Activated CD8-positive, alpha-beta memory T cell treated with anti-CD3 and anti-CD28 coated beads for 1 hour (primary cell): ENCODE data around the gene ARMC9.
"Not testable (repeated sequence)": the region's sequence is repeated elsewhere in the genome, so short reads cannot be mapped to it uniquely, and the experiment has no call there.

ENCODE experiments used
- DNase-seq, 2 donors: peaks; one replicate each; pipeline ENCODE4 v3.0.0-alpha.2; 2020; ENCODE audit warnings: low read depth in 1 of 2; ENCODE audit errors: extremely low read depth in 1 of 2

ARMC9 gene

DNA sequence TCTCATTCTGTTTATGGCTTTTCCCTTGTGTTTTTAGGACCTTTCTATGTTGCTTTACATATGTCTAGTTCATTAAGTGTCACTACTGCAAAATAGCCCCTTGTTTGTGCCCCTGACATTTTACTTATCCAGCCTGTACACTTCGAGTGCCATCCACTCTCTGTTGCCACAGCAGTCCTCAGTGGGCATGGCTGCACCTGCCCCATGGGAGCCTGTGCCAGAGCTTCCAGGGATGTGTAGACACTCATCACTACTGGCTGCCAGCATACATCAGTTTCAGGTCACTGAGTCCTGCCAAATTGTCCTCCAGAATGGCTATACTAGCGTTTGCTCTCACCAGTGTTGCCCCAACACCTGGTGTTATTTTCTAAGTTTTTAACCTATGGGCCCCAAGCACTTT is 80.4 kb downstream of the ARMC9 start:
- no peak for DNase-seq

DNA sequence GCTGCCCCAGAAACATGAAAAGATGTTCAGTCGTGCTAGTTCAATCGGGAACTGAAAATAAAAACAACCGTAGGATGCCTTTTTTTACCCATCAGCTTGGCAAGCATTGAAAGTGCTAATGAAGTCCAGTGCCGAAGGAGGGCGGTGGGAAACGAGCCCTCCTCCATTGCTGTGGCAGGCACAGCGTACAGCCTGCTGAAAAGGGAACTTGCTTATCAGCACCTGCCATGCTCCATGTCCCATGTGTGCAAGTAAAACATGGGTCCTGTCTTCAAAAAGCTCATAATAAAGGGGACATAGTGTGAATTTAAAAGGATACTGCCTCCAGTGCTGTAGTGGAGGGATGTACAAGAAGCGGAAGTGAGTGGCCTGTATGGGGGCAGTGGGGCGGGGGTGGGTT is 82.4 kb downstream of the ARMC9 start:
- DNase-seq, result no peak

DNA sequence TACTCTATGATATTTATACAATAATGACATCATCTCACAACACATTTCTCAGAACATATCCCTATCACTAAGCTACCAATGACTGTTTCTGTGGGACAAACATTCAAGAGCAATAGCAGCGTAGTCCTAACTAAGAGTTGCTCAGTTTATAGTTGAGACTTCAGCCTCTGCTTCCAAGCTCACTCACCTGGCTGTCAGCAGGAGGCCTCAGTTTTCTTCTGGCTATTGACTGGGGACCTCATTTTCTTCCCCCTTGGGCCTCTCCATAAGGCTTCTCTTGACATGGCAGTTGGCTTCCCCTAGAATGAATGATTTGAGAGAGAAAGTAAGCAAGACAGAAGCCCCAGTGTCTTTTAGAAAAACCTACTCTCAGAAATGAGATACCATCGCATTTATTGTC is 85.9 kb downstream of the ARMC9 start:
- DNase-seq, result no peak

DNA sequence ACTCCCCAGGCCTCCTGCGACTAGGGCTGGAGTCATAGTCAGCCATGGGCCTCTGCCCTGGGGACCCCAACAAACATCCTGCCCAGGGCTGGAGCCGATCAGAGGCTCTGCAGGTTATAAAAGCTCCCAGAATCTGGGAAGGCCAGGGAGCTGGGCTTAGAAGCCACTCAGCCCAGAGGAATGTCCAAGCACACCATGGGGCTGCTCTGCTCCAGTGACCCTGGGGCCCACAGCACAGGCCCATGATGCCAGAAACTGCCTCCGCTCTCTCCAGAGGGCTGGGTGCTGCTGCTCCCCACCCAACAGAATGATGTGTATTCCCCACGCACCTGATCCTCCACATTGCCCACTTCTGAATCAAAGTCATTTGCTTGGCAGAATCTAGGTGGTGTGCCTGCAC is 88.5 kb downstream of the ARMC9 start:
- no peak for DNase-seq

DNA sequence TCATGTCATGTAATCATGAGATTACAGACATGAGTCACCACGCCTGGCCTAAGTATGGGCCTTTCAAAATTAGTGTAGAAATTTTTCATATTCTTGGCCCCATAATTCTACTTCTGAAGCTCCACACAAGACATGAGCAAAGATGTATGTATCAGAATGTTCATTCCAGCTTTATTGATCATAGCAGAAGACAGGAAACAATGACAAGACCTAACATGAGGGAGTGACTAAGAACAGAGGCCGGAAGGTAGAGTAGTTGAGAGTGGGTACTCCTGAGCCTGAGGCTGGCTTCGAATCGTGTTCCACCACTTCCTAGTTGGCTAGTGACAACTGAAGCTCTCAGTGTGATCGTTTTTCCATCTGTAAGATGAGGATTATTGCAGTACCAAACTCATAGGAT is 89.3 kb downstream of the ARMC9 start:
- no peak for DNase-seq

DNA sequence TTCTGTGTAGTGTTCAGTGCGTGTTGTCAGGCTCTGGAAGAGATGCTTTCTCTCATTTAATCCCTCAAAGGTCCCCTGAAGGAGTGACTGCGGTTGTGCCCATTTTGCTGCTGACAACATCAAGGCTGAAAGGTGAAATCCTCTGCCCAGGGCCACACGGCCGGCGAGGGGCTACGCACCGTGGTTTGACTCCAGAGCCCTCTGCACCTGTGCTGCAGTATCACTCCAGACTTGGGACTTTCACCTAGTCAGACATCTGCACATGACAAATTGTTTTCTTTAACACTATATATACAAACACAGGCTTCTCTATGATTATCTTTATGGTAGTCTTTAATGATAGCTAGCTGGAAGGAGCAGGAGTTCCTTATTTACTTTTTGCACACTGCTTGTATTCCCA is 90.2 kb downstream of the ARMC9 start:
- no peak for DNase-seq

DNA sequence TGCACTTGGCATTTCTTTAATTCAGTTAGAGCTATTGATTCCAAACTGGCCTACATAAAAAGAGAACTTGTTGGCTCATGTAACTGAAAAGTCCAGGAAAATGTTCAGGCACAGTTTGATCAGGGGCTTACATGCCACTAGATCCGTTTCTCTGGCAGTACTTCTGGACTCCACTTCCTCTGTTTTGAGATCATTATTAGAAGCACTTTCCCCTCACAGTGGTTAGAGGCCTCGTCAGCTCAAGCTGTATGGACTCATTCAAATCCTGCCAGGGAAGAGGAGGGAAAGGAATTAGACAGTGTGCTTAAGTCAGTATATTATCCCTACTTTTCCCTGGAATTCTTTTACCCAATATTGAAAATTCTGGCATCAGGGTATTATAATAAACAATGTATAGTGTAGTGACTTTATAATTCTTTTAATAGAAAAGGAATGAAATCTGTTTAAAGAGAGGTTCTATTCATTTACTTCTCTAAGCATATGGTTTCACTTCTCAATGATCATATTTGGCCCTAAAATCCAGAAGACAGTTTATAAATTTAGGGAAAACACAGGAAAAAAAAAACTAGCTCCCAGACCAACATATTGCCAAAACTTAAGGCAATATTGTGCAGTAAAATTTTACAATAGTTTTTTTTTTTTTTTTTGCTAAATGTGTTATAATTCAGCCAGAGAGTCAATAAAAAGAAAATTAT is 92.0 kb downstream of the ARMC9 start:
- DNase-seq, result no peak

DNA sequence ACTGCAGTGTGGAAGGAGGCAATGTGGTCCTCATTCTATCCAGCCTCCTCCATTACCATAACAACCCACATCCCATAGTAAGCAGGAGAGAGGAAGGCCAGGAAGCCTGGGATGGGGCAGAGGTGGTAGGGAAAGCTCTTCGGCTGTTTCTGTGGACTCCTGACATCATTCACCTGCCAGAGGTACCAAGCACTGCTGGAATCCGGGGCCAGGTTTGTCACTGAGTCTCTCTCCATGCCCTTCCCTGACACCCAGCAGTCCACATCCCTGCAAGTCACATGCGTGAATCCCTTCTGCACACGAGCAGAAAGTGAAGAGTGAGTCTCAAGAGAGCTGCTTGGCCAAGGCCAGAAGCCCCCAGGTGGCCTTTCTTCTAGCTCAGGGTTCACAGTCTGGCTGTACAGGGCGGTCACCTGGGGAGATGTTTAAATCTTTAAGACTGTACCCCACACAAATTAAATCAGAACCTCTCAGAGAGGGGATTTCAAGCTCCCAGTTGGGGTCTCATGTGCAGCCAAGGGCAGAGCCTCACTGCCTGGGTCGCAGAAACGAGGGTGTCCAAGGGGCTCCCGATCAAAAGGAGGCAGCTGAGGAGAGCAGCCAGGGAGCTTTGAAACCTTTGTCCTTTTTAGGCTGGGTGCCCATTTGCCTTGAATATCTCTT is 94.2 kb downstream of the ARMC9 start:
- no peak for DNase-seq

DNA sequence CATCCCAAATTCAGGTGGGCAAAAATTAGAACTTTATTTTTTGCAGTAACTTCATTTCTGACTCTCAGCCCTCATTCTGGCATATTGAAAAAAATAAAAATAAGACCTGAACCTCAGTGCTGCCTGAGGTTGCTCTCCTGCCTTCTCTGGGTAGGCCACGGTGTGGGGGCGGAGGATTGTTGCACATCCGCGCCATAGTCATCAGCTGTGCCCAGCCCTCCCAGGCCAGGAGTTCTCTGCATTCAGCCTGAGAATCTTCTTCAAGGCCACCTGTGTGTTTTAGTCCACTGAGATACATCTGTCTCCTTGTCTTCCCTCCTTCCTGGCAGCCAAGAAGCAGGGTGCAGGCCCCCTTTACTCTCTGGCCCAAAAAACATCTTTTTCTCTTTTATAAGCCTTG is 94.7 kb downstream of the ARMC9 start:
- DNase-seq, result no peak

DNA sequence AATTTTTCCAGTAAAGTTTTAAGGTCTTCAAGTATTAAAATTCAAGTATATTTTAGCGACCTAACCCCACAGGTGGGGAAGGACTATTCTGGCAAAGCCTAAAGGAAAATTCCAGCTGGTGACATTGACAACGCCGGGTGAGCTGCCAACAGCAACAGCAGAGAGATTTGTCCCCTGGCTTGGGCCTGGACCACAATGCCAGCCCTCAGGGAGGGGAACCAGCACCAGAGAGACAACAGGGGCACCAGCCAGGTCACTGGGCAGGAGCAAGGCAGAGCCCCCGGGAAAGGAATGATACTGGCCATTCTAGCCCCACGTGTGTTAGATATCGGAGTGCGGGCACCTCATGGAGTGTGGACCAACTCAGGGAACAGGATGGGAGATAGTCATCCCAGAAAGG is 95.7 kb downstream of the ARMC9 start:
- no peak for DNase-seq

DNA sequence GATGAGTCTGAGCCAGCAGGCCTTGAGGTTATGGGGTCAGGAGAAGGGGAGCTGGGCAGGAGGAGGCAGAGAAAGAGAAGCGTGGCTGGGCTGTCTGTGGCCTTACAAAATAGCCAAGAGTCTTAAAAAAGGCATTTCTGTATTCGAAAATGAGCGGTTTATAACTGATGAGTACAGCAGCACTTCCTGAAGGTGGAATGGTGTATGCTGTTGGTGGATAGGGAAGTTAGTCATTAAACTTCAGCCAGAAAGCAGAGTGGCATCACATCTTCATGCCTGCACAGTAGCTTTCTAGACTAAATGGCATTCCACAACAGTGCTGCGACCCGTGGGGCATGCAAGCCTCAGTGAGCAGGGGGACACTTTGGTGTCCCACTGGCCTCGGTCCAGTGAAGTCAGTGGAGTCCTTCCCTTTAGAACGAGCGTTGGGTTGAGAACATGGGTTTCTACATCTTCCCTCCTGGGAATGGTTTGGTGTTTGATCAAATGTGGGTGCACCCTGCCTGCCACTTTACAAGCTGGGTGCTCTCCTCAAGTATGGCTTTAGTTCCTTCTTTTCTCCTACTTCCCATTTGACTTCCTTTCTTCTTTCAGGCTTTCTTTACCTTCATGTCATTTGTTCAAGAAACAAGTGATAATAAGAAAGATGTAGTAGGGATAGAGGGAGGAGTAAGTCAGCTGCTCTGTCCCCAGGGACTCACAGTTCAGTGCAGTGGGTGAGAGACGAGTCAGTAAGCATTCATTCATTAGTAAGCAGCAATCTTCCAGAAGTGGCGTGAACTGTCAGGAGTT is 96.3 kb downstream of the ARMC9 start:
- DNase-seq, result no peak

DNA sequence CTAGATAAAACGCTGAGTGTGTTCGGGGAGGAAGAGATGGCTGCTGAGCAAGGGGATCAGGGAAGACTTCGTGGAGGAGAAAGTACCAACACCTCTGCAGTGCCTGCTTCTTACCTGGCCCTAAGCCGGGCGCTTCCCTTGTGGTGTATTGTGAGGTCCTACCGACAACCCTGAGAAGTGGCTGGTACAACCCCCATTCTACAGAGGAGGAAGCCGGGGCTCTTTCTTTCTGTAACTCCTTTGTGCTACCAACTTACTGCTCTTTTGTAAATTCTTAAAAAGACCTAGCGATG is 96.9 kb downstream of the ARMC9 start:
- DNase-seq, result no peak

DNA sequence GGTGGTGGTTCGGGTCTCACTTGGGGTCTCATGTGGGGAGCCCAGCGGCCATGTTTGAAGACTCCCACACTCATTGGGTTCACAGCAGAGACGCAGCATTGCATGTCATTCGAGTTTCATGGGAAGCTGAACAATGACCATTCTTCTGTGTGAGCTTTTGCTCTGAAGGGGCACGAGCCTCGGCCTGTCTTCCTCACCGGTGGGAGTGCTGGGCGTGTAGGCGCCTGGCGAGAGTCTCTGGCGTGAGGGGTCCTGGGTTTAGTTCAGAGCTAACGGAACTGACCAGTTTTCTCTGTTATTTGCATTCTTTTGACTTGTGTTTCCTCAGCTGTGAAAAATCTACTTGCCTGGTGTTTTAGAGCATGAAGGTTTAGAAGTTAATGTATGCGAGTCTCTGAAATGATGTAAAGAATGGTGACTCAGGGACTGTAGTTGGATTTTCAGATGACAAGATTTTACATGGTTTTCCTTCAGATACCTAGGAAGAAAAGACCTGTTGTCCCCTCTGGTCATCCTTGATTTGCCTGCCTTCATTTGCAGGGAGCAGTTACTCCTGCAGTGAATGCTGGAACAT is 98.1 kb downstream of the ARMC9 start:
- no peak for DNase-seq

DNA sequence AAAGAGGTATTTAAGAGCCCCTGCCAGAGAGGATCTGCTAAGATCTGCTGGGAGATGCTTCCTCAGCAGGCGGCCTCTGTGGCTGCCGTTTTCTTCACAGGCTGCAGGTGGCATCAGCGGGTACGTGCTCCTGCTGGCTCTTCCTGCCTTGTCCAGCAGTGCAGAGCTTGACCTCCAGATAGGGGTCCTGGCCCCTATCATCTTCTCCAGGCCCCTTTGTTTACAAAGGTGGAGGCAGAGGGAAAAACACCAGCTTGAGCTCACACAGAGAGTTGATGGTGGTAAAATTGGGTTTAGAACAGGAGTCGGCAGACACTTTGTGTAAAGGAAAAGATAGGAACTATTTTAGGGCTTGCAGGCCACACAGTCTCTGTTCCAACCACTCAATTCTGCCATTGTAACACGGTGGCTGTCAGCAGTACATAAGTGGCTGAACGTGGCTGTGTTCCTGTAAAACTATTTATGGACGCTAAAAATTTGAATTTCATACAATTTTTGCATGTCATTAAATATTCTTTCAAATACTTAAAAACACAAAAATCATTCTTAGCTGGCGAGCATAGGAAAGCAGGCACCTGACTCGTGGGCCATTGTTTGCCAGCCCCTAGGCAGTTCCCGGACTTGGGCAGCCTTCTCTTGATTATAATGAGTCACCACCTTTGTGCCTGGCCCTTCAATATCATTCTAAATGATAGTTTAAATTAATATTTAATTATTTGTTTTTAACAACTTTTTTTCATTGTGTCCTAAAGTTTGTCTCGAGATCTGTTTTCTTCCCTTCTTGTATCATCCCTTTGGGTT is 98.9 kb downstream of the ARMC9 start:
- no peak for DNase-seq

DNA sequence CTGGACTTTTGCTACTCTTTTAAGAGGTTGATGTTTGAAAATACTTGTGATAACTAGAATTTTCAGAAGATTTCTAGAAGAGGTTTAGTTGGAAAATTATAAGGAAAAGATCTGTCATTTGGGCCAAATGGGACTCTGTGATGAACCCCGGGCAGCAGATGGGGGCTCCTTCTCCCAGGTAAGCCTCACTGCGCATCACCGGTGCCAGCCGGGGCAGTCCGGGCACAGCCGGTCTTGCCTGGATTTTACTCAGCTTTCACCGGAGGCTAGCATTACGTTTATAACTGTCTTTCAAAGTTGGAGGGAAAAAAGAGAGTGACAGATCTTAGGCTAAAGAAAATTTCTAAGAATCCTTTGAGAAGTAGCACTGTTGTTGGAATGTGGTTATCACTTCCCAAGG is 99.7 kb downstream of the ARMC9 start:
- no peak for DNase-seq

DNA sequence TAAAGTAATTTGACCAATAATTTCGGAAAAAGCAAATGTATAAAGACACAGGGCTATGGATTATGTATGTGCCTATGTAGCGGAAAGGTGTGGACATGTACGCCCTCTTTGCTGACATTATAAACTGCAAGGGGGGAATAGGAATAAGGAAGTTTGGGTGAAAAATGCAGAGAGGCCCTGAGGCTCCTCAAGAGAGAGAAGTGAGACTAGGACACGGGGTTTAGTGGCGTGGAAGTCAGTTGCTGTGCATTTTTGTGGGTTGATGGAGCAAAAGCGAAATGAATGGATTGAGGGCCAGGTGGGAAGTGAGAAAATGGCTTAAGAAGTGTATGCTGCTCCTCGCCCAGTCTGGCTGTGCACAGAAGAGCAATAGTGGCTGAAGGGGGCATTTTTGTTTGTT is 100.8 kb downstream of the ARMC9 start:
- DNase-seq, result no peak

DNA sequence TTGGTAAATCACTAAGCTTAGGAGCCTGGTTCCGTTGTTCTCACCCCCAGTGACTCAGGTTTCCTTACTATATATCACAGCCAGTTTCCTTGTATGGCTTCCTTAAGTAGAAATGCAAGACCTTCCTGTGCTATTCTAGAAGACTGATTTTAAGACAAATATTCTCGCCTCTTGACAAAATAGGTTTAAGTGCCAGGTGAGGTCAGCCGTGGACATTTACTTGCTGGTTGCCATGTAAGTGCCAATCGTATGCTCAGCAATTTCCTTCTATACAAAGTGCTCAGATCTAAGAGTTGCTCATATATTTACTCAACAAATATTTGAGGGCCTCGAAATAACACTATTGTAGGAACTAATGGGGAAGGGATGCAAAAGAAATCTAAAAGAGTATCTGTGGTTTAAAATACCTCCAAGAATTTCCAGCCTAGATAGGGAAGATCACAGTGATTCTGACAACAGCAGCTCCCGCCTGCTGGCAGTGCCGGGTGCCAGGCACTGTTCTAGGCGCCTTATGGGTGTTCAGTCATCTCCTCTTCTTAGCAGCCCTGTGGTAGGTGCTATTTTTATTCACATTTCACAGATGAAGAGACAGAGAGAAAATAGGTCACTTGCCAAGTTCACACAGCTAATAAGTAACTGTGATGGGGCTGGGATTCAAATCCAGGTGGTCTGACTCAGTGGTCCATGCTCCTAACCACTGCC is 101.7 kb downstream of the ARMC9 start:
- no peak for DNase-seq

DNA sequence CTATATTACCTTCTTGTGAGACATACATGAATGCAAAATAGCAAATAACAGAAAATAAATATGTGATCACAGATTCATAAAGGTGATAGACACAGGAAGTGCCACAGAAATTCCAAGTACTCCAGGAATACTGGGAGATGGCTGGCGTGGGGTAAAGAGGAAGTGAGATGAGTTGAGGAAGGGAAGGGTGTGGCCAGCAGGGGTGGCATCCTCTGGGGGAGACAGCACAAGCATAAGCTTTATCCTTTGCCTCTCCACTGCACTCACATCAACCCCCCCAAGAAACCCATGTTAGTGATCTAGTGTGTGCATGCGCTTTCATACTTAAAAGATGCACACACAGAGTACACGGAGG is 102.3 kb downstream of the ARMC9 start:
- DNase-seq, result no peak

DNA sequence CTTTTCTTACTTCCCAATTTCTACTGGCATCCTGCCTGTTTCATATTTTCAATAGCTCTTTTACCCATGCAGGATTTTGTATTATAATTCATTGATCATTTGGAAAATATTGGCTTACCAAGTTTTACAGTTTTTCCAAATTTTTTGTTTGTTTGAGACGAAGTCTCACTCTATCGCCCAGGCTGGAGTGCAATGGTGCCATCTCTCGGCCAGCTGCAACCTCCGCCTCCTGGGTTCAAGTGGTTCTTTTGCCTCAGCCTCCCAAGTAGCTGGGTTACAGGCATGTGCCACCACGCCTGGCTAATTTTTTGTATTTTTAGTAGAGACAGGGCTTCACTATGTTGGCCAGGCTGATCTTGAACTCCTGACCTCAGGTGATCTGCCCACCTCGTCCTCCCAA is 105.8 kb downstream of the ARMC9 start:
- DNase-seq, result not testable (repeated sequence)

DNA sequence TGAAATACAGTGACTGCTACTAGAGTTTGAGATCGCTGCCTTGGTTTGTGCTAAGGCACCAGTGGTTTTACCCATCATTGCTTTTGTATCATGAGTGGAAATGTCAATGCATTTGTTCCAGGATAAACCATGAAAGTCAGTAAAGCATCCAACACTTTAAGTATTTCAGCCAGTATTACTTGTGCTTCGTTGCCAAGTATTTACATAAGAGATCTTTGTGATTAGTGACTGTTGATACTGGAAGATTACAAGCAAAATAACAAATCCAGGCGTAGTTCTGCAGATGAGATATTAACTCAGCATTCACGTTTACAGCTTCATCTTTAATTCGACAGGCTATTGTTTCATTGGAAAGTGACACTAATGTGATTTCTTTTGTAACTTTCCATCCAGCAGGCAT is 106.8 kb downstream of the ARMC9 start:
- DNase-seq, result no peak
